ENCODE data around the gene ATP1B1. TPM values are rescaled to one million over a fixed set of nuclear protein-coding genes. Genes with fewer than 3 reads are reported as not detected.

Gene ATP1B1
- total RNA-seq, 1 donor from 2014 or later = 385 TPM

DNA sequence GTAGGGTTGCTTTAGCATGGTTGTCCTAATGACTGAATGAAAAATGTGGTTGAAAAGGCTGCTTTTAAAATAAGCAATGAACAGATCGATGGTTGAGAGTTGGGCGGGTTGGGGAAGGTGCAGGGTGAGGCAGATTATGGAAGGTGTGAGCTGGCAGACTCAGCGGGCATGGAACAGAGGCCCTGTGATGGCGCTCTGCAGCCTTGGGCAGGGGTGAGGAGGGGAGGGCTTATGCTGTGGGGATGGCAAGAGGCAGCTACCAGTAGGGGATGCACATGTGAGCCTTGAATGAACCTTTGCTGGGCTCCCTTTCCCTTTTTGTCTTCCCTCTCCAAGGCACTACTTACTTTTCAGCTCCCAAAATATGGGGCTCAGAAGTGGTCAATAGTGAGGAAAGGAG lies 30.9 kb downstream of the ATP1B1 start:
- H3K27me3 ChIP-seq (ENCODE audit: low read depth) = no peaks in the 10 kb centered on the region
- peaks cover 8% of the 10 kb centered on the region for H3K4me1 ChIP-seq
- H3K27ac ChIP-seq (replicated peaks) = no peak overlapping the region
- no peak overlapping the region for H3K4me3 ChIP-seq
- no peaks in the 10 kb centered on the region for H3K9me3 ChIP-seq (replicated peaks)
- no peak for DNase-seq
- peaks cover 7% of the 10 kb centered on the region for H3K36me3 ChIP-seq
- TF ChIP-seq, protein P1, sequence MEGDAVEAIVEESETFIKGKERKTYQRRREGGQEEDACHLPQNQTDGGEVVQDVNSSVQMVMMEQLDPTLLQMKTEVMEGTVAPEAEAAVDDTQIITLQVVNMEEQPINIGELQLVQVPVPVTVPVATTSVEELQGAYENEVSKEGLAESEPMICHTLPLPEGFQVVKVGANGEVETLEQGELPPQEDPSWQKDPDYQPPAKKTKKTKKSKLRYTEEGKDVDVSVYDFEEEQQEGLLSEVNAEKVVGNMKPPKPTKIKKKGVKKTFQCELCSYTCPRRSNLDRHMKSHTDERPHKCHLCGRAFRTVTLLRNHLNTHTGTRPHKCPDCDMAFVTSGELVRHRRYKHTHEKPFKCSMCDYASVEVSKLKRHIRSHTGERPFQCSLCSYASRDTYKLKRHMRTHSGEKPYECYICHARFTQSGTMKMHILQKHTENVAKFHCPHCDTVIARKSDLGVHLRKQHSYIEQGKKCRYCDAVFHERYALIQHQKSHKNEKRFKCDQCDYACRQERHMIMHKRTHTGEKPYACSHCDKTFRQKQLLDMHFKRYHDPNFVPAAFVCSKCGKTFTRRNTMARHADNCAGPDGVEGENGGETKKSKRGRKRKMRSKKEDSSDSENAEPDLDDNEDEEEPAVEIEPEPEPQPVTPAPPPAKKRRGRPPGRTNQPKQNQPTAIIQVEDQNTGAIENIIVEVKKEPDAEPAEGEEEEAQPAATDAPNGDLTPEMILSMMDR (IDR thresholded peaks at IDR 0.05; ENCODE audit: borderline replicate concordance) = no peak
- intact Hi-C loops (cut with micrococcal nuclease) = no loop called here

DNA sequence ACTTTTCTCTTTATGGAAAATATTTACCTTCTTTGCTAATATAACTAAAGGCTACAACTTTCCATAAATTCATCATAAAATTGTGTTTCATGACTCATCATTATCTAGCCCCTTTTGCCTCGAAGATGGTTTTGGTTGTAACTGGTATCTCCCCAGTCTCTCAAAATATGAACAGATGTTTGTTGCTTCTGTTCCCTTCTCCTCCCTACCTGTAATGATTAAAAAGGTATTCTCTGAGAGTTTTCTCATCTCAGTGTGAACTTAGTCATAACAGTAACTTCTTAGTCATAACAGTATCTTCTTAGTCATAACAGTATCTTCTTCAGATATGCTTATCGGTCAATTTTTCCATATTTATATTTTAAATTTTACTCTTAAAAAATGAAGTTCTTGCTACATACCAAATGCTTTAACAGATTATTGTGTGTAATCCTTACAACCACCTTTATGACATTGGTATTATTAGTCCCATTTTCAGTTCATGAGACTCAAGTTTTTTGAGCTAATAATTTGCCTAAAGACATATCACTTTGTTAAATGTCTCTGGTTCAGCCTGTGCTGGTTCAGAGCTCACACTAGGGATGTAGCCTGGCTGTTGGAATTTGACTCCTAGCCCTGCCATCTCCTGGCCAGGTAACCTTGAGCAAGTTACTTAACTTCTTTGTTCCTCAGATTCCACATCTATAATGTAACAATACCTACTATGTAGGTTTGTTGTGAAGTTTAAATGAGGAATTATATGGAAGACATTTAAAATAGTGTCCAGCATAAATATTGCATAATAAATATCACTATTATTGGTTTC lies 32.6 kb downstream of the ATP1B1 start:
- intact Hi-C loops (cut with micrococcal nuclease) = no loop called here
- no peaks in the 10 kb centered on the region for H3K27me3 ChIP-seq (ENCODE audit: low read depth)
- DNase-seq = no peak
- H3K36me3 ChIP-seq = no peaks in the 10 kb centered on the region
- TF ChIP-seq, protein P1 (IDR thresholded peaks at IDR 0.05; ENCODE audit: borderline replicate concordance) = no peak
- no peak overlapping the region for H3K27ac ChIP-seq (replicated peaks)
- H3K4me1 ChIP-seq = no peaks in the 10 kb centered on the region
- H3K9me3 ChIP-seq (replicated peaks) = no peaks in the 10 kb centered on the region
- H3K4me3 ChIP-seq = no peak overlapping the region

DNA sequence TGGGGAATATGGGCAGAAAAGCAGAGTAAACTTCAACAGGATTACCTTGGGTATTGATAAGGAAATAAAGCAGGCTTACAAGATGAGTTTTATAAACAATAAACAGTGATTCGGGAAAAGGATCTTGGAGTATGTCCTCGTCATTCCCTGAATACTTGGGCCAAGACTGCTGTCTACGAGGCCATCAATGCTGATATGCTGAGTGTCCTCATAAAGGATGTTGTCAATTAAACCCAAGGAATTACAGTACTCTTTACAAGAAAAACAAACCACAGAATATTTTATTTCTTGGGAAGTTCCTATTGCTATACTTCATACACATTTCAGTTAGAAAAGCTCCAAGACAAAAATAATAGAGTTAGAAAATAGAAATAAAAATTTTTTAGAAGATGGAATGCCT lies 34.9 kb downstream of the ATP1B1 start:
- Histone ChIP-seq H3K4me3 (no peak overlapping the region), H3K27me3 (ENCODE audit: low read depth) (no peaks in the 10 kb centered on the region), H3K4me1 (no peaks in the 10 kb centered on the region), H3K27ac (replicated peaks) (no peak overlapping the region), H3K9me3 (replicated peaks) (no peaks in the 10 kb centered on the region), H3K36me3 (no peaks in the 10 kb centered on the region)
- intact Hi-C loops (cut with micrococcal nuclease) = no loop called here
- DNase-seq = no peak
- TF ChIP-seq, protein P1 (IDR thresholded peaks at IDR 0.05; ENCODE audit: borderline replicate concordance) = no peak

DNA sequence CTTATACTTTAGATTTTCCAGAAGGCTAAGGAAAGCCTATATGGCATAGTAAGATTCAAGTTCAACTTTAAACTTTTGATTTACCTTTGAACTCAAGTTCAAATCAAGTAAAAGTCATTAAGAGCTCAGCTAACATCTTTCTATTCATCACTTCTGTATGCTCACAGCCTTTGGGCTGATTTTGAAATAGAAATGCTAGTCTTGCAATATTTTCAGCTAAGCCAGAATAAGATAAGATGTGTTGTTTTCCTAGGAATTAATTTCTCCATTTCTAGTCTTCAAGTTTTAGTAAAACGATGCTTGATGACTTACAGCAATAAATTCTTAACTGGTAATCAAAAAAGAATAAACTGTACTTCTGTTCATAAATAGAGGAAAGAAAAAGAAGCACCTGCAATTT lies 35.6 kb downstream of the ATP1B1 start:
- no peak for DNase-seq
- Histone ChIP-seq H3K27ac (replicated peaks) (no peak overlapping the region), H3K27me3 (ENCODE audit: low read depth) (no peaks in the 10 kb centered on the region), H3K36me3 (no peaks in the 10 kb centered on the region), H3K9me3 (replicated peaks) (no peaks in the 10 kb centered on the region), H3K4me3 (no peak overlapping the region), H3K4me1 (peaks cover 5% of the 10 kb centered on the region)
- intact Hi-C loops (cut with micrococcal nuclease) = no loop called here
- TF ChIP-seq, protein P1 (IDR thresholded peaks at IDR 0.05; ENCODE audit: borderline replicate concordance) = no peak

DNA sequence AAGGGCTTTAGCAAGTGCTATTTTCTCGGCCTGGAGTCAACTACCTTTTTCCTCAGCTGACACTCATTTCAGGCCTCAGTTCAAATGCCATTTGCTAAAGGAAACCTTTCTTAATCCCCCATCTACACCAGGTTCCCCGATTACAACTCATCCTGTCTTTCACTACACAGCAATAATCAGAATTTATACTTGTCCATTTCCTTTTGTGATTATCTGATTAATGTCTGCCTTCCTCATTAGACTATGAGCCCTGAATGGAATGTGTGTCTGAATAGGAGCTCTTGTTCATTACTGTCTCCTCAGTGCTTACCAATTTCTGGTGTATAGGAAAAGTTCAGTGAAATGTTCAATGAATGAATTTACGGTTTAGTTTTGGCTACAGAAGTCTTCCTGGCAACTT lies 36.9 kb downstream of the ATP1B1 start:
- no peak overlapping the region for H3K4me3 ChIP-seq
- H3K4me1 ChIP-seq = peaks cover 5% of the 10 kb centered on the region
- H3K27ac ChIP-seq (replicated peaks) = no peak overlapping the region
- no peaks in the 10 kb centered on the region for H3K9me3 ChIP-seq (replicated peaks)
- intact Hi-C loops (cut with micrococcal nuclease) = no loop called here
- H3K36me3 ChIP-seq = no peaks in the 10 kb centered on the region
- DNase-seq = no peak
- no peaks in the 10 kb centered on the region for H3K27me3 ChIP-seq (ENCODE audit: low read depth)
- TF ChIP-seq, protein P1 (IDR thresholded peaks at IDR 0.05; ENCODE audit: borderline replicate concordance) = no peak

Measured in left ventricle myocardium inferior (tissue), 1 donor.